HG03280 (cell line): ENCODE data around the gene THBS4.
"Not testable (repeated sequence)": the region's sequence is repeated elsewhere in the genome, so short reads cannot be mapped to it uniquely, and the experiment has no call there.

Experiments
- ATAC-seq: cut with Tn5 transposase; IDR thresholded peaks from one replicate; pipeline ENCODE4 v1.9.1; 2021; ENCODE audit warnings: mild to moderate bottlenecking, moderate library complexity; ENCODE audit not compliant: unreplicated experiment

The THBS4 gene

DNA sequence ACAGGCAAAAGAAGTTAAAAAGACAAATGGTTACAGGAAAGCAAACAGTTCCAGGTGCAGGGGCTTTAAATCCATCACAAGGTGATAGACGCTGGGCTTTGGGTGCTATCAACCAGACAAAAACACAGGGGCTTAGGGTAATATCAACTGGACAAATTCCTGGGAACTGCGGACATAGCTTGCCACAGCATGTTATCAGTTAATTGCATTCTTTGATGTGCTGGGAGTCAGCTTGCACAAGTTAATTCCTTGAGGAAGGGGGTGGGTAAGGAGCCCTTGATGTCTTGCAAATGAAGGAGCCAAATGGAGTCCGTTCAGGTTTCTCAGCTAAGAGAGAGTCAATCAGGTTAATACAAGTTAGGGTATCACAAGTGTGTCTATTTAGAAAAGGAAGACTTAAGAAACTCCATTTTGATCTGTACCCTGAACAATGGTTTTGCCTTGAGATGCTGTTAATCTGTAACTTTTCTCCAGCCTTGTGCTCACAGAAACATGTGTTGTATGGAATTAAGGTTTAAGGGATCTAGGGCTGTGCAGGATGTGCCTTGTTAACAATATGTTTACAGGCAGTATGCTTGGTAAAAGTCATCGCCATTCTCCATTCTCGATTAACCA is 76.3 kb downstream of the THBS4 start:
- not testable (repeated sequence) for ATAC-seq

DNA sequence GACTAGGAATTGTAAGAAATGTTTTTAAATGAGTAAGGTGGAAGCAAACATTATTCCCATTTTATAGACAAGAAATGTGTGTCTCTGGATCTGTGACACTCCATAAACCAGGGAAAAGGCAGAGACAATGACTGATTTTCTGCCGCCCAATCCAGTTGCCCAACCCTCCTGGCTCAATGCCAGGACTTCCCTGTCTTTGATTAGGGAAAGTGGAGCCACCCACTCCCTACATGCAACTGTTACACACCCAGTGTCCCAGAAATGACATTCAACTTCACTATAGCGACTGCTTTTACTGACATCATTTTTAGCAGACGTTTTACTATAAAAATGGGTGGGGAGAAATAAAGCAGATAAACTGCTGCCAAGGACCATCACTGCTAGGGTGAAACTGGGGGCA is 79.7 kb downstream of the THBS4 start:
- no peak for ATAC-seq

DNA sequence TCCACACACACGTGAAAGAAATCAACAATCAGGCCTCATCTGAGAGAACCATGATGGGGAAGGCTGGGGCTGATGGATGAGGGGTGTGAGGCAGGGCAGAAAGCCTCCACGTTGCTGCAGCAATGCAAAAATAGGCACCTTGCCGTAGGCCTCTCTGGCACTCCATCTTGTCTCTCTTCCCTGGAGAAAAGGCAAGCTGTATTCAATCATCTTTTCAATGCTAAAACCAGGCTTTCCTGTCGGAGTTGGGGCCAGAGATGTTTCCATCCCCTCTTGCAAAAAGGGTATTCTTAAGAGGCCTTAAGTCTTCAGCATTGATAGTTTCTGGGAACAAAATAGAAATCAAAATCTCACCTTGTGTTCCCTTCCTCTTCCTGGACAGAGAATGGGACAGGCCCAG is 80.9 kb downstream of the THBS4 start:
- ATAC-seq = no peak

DNA sequence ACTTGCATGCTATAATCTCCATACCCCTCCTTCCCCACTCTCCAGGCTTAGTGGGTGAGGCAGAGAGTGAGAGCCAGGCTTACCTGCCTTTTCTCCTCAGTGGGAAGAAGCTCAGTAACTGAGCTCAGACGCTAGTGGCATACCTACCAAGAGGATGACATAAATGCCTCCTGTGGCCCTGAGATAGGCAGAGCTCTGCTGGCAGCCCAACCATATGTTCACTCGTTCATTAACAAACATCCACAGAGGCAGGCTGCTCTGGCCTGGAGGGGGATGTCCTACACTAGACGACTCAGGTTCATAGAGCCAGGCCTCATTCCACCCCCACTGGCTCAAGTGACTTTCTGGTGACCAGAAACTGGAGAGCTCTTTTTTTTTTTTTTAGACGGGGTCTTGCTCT is 81.3 kb downstream of the THBS4 start:
- no peak for ATAC-seq

DNA sequence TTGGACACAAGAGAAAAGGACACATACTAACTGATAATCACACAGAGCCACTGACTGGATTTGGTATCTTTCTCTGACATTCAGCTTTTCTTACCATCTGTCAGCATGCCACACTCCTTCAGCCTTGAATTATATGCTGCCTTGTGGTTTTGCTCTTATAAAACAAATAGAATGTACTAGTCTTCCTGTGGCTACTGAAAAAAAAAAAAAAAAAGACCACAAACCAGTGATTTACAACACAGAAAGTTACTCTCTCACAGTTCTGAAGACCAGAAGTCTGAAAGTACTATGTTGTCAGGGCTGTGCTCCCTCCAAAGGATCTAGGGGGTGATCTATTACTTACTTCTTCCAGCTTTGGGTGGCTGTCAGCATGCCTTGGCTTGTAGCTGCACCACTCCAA is 82.3 kb downstream of the THBS4 start:
- ATAC-seq = no peak

DNA sequence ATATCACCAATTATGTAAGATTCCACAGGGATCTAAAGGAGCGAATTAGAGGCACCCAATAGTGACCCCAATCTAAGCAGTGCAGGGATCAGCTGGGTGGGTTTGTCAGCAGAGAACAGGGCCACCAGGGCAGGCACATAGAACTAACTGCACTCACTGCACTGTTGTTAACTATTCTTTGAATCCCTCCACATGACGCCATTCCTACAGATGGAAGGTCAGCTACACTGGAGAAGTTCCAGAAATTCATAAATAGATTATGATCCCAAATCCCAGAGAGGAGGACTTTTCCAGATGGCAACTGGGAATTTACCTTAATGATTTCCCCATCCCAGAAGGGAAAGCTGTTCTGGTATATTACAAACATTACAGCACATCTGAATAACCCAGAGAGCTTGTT is 84.2 kb downstream of the THBS4 start:
- no peak for ATAC-seq

DNA sequence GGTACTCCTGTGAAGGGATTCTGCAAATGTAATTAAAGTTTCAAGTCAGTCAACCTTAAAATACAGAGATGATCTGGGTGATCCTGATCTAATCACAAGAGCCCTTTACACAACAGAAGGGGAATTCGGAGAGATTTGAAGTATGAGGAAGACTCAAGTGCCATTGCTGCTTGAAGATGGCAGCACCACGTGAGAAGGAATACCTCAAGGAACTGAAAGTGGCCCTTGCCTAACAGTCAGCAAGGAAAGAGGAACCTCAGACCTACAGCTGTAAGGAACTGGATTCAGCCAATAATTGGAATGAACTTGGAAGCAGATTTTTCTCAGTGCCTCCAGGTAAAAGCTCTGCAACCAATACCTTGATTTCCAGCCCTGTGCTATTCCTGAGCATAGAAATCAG is 87.4 kb downstream of the THBS4 start:
- no peak for ATAC-seq

DNA sequence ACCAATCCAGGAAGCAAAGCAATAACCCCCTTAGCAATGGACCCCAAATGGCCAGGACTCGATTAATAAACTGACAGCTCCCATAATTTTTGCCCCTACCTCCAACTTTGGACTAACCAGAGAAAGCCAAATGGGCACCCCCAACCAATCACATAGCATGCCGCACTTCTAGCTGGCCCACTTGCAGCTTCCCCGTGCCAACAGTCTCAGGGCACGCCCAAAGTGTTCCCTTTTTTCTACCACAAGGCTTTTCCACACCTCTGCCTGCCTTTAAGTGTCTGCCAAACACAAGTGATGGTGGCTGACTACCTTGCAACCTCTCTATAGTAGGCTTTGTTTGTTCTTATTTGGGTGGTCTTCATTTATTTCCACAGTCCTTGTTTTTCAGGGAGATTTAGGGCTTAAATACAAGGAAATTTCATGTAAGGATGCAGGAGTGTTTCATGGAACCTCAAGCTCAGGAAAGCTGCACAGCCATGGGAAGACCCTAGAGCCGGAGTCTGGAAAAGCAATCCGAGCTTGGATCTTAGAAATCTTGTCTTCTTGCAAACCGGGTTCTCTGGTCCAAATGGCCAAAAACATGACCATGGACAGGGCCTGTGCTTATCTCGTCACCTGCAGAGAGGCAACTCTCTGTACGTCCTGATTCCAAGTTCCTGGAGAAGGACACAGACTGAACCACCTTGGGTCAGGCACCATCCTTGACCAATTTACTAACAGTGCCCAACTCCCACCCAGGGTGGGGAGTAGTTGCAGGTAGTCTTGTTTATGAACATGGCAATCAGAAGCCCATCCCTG is 89.2 kb downstream of the THBS4 start:
- ATAC-seq = no peak

DNA sequence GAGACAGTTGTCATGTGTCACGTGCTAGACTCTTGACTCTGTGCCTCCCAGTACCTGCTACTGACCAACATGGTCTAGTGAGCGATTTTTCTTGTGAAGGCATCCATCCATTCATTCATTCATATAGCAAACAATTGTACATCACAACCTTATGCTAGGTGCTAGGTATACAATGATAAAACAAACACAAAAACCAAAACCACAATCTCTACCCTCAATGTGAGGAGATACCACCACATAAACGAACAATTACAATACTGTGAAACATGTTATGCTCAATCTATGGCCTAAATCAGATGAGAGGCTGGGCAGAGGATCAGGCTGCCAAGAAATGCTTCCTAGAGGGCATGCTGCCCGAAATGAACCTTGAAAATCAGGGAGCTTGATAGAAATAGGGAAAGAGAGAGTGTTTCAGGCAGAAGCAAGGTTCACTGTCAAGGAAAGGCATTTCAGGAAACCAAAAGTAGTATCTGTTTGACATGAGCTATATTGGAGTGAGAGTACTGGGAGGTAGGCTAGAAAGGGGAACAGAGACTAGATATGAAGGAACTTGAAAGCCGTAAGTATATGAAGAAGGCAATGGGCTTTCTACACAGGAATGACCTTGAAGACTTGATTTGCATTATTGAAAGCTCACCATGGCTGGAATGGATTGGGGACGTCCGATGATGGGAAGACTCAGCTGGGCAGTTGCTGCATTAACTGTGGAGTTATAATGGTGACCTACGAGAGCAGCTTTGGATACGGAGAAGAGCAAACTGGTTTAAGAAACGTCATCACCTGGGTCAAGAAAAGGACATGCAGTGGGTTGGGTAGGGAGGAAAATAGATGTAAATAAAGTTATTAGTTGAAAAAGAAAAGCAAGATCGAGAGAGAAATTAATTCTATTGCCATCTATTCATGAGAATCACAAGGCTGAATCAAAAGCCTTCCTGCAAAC is 90.1 kb downstream of the THBS4 start:
- peak; percentile 79 for ATAC-seq

DNA sequence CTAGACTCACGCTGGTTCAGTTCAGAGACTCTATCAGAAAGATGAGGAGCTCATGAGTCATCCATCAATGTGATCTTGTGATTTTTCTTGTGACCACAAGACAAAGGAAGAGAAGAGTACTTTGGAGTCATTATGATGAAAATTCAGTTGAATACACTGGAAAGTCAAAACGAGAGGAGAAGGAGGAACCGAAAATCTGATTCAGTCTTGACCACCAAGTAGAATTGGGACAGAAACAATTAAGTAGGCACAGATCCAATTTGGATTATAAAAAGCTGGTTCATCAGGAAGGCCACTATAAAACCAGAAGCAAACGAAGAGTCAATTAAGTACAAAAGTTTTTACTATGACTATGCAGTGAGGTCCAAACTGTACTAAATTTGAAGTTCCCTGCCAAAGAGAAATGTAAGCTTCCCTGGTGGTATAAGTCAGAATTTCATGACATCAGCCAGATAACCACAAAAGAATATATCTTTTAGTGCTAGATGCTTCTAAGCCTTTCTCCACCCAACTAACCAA is 90.9 kb downstream of the THBS4 start:
- peak; percentile 43 for ATAC-seq

DNA sequence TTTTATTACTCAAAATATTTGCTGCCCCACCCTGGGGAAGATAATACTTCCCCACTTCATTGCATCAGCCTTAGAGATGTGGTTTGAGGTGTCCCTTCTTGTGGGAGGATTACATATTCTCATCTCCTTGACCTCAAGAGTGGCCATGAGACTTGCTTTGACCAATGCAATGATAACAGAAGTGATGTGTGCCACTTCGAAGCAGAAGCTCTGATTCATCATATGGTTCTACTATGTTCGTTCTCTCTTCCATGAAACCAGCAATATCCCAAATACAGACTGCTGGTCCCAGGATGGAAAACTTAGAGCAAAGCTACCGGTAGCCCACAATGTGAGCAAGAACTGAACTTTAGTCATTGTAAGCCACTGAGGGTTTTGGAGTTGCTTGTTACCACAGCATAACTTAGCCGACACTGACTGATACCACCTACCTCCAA is 92.0 kb downstream of the THBS4 start:
- ATAC-seq = no peak

DNA sequence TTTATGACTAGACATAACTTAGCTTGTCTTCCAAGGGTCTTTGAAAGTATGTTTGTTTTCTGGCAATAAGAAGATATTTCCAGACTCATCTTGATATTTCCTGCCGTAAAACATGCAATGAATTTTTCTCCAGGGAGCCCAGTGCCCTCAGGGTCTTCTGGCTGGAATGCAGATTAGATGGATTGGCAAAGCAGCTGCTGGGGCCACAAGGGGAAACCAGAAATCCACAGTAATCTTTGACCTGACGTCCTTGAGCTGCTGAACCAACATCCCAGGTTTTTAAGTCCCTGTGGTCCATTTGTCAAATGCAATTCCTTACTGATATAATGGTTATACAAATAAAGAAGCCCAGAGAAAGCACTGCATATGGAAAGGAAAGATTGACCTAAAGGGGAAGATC is 93.0 kb downstream of the THBS4 start:
- no peak for ATAC-seq

DNA sequence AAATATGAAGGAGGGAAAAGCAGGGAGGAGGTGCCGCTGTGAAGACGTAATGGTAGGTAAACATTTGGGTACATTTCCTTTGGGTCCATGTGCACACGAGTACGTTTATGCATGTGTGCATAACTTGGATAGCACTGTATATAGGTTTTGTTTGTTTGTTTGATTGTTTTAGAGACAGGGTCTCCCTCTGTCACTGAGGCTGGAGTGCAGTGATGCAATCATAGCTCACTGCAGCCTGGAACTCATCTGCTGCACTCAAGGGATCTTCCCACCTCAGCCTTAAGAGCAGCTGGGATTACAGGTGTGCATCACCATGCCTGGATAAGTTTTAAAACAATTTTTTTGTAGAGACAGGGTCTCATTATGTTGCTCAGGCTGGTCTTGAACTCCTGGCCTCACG is 94.0 kb downstream of the THBS4 start:
- ATAC-seq = no peak
